Retina (tissue), 1 donor: ENCODE measurements around the gene MYO6.

Experiments used
- DNase-seq: peaks from one replicate; pipeline ENCODE4 v3.0.0-alpha.2; 2016

Gene MYO6

GRCh38 chr6:75770844-75771243, 21.8 kb downstream of the MYO6 start:
- no peak for DNase-seq

GRCh38 chr6:75775219-75775618, 26.2 kb downstream of the MYO6 start:
- DNase-seq, result no peak

GRCh38 chr6:75776461-75776860, 27.4 kb downstream of the MYO6 start:
- DNase-seq, result no peak

DNA sequence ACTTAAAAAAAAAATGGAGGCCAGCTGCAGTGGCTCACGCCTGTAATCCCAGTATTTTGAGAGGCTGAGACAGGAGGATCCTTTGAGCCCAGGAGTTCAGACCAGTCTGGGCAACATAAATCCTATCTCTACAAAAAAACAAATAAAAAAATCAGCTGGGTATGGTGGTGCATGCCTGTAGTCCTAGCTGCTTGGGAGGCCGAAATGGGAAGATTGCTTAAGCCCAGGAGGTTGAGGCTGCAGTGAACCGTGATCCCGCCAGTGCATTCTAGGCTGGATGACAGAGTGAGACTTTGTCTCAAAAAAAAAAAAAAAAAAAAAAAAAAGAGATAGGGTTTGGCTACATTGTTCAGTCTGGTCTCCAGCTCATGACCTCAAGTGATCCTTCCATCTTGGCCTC, 29.7 kb downstream of the MYO6 start:
- no peak for DNase-seq

DNA sequence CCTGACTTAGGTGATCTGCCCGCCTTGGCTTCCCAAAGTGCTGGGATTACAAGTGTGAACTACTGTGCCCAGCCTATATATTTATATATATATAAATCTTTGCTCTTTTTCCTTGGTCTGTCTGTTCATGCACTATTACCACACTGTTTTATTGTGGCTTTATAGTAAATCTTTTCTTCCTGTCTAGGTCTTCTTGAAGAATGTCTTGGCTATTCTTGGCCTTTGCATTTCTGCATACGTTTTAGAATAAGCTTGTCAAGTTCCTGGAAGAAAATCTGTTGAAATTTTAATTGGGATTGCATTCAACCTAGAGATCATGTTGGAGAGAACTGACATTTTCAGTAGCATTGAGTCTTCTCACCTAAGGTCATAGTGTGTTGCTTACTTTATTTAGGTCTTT, 37.1 kb downstream of the MYO6 start:
- DNase-seq, result no peak

DNA sequence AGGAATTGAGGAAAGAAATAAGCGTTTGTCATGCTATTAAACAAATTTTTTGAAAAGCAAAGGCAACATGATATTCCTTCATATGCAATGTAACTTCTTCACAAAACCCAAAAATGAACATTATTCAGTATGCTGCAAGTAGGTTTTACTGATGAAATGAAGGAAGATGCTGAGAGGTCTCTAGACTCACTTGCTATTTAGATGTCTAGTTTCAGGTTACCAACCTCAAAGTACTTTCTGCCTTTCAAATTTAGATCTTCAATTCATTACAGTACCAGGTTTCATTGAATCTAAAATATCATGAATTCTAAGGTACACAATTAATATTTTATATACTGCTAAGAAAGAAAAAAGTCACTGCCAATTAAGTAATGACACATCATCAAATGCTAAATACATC, 39.9 kb downstream of the MYO6 start:
- no peak for DNase-seq

GRCh38 chr6:75791881-75792280, 42.8 kb downstream of the MYO6 start:
- DNase-seq, result no peak

- DNase-seq, result no peak
These were observed 45.4 kb downstream of the MYO6 start for GRCh38 chr6:75794351-75794846.

DNA sequence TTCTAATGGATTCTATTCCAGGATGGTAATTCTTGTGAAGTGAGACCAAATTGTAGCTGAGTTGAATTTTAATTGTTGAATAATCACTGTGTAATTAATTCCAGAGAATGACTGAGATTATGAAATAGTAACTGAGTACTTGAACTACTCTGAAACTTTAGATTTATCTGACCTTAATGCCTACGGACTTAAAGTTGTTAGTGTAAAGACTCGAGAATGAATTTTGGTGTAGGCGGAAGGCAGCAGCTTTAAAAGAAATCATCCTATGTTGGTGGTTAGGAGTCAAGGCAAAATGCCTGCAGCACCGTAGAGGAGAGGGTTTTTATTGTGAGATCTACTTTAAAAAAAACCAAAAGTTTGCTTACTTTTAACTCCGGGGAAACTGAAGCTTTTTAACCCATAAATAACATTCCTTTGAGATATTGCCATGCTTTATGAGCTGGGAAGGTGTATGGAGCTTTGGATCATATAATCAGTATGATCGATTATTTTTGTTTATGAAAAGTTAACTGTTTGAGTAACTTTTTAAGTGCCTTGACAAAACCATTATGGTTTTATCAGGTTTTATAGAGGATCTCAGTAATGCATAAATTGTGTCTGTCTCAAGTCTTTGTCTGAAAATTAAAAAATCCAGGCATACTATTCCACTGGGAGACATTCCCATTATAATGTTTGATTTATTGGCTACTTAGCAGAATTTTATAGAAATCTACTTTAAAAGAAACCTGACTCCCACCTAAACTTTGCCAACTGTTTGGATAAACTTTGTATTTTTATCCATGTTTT, 46.1 kb downstream of the MYO6 start:
- no peak for DNase-seq

DNA sequence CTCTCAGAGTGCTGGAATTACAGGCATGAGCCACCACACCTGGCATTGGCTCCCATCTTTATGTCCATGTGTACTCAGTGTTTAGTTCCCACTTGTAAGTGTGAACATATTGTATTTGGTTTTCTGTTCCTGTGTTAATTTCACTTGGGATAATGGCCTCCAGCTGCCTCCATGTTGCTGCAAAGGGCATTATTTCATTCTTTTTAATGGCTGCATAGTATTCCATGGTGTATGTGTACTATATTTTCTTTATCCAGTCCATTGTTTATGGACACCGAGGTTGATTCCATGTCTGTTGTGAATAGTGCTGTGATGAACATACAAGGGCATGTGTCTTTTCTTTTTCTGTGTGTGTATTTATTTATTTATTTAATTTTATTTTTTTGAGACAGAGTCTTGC, 47.7 kb downstream of the MYO6 start:
- no peak for DNase-seq

- DNase-seq, result no peak
These were observed 51.1 kb downstream of the MYO6 start for GRCh38 chr6:75800133-75800532.

DNA sequence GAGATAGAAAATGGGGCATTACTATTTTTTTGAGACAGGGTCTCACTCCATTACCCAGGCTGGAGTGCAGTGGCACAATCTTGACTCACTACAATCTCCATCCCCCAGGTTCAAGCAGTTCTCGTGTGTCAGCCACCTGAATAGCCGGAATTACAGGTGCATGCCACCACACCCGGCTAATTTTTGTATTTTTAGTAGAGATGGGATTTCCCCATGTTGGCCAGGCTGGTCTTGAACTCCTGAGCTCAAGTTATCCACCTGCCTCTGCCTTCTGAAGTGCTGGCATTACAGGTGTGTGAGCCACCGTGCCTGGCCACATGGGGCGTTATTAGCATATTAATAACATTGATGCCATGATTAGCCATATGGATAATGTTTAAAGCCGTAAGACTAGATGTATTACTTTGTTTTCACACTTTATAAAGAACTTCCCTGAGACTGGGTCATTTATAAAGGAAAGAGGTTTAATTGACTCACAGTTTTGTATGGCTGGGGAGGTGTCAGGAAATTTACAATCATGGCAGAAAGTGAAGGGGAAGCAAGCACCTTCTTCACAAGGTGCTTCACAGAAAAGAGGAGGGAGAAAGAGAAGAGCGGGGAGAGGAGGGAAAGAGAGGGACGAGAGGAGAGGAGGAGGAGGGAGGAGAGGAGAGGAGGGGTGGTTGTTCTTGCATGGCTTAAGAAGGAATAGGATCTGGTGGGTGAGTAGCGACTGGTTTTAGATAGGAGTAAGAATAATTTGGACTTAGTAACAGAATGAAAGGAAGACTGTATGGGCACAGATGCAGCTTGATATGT, 51.9 kb downstream of the MYO6 start:
- no peak for DNase-seq

DNA sequence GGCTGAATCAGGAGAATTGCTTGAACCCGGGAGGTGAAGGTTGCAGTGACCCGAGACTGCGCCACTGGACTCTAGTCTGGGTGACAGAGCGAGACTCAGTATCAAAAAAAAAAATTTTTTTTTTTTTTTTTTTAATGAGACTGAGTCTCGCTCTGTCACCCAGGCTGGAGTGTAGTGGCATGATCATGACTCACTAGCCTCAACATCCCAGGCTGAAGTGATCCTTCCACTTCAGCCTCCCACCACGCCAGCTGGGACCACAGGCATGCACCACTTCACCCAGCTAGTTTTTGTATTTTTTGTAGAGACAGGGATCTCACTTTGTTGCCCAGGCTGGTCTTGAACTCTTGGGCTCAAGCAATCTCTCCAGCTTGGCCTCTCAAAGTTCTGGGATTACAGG, 53.3 kb downstream of the MYO6 start:
- no peak for DNase-seq

GRCh38 chr6:75808507-75808906, 59.5 kb downstream of the MYO6 start:
- no peak for DNase-seq

GRCh38 chr6:75812560-75812959, 63.5 kb downstream of the MYO6 start:
- no peak for DNase-seq

DNA sequence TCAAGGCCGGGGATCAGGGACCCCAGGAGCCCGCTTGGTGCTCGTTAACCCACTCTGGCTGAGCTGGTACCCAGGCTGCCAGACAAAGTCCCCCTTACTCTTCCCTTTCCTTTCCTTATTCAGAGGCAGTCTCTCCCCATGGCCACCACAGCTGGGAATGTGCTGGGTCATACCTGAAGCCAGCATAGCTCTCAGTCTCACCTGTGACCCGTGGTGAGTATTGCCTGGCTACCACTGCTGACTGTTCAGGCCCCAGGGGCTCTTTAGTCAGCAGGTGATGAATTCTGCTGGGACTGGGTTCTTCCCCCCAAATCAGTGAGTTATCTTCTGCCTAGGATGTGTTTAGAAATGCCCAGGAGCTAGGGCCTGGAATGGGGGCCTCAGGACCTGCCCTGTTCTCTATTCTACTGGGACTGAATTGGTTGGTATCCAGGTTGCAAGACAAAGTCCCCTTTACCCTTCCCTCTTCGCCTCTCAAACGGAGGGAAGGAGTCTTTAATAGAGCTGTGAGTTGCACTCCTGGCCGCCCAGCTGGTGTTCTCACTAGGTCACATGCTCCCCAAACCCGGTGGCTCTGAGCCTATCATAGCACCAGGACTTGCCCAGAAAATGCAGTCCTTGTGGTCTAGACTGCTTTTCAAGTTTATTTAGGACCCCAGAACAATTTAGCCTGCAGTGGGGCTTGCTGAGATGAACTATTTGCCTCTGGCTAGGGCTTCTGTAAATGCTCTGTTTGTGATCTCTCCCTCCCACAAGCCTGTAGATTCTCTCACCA, 64.6 kb downstream of the MYO6 start:
- DNase-seq, result no peak

DNA sequence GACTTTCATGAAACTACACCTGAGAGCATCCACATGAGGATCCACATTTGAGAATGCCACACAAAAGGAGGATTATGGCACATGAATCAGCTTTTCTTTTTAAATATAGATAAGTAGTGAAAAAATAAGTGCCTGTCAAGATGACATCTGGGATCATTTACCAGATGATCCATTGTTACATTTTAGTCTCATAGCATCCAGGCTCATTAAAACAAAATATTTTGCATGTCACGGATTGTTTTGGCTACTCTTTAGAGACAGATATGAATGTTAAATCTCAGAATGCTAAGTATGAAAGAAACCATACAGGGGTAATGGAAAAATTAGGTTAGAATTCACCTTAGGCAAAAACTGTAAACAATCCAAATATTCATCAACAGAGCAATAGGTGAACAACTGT, 66.7 kb downstream of the MYO6 start:
- no peak for DNase-seq

GRCh38 chr6:75818098-75818855, 69.2 kb downstream of the MYO6 start:
- DNase-seq, result no peak

DNA sequence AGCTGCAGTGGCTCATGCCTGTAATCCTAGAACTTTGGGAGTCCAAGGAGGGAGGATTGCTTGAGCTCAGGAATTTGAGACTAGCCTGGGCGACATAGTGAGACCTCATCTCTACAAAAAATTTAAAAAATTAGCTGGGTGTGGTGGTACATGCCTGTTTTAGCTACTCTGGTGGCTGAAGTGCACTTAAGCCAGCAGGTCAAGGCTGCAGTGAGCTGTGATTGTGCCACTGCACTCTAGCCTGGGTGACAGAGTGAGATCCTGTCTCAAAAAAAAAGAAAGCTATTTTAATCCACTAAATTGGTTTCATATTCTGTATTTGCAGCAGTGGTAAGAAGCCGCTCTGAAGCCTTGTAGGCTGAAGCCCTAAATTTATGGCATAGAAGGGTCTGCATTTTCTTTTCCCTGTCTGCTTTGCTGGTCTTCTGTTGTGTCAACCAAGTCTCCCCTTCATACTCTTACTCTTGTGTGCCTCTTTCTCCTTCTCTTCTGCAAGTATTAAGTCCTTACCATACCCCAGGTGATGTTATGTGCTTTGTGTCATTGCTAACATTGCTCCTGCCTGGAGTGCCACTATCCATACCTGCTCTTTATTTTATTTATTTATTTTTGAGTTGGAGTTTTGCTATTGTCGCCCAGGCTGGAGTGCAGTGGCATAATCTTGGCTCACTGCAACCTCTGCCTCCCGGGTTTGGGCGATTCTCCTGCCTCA, 70.9 kb downstream of the MYO6 start:
- DNase-seq, result no peak

DNA sequence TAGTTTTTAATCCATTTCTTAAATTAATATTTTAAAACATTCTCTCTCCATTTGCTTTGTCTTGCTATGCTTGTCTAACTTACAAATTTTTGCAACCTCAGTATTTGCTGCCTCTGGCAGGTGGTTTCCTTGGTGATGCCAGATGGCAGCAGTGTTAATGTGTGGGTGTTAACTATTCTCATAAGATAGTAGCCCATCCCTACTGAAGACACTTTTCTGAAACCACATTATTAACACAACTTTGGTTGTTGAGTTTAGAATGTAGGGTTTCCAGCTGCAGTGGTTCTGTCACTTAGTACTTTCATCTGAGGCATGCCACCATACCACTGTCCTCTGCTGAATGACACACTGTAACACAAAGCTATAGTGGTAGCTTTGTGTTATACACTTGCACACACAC, 75.1 kb downstream of the MYO6 start:
- DNase-seq, result no peak

- DNase-seq, result no peak
These were observed 78.1 kb downstream of the MYO6 start for GRCh38 chr6:75827163-75827562.
